HG02798 (cell line): Measurements from ENCODE around the gene MXRA7.

Experiments used
- ATAC-seq: cut with Tn5 transposase; IDR thresholded peaks from one replicate; pipeline ENCODE4 v1.9.1; 2021; ENCODE audit warnings: mild to moderate bottlenecking; ENCODE audit not compliant: unreplicated experiment, poor library complexity

Gene MXRA7

GRCh38 chr17:76681222-76682137 is 29.3 kb downstream of the MXRA7 start:
- ATAC-seq = no peak

DNA sequence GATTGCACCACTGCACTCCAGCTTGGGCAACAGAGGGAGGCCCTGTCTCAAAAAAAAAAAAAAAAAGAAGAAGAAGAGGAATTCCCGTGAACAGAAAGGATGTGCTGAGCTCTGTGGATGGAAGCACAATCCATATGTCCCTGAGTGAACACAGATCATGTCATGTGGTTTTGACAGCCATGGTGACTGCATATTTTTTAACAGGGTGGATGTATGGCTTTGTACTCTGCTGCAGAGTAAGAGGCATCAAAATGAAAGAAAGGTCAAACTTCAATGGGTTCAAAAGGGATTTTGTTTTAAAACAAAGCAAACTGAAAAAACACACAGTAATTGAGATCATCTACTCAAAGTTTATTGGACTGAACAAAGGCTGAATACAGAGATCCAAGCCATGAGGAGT is 31.5 kb downstream of the MXRA7 start:
- no peak for ATAC-seq

DNA sequence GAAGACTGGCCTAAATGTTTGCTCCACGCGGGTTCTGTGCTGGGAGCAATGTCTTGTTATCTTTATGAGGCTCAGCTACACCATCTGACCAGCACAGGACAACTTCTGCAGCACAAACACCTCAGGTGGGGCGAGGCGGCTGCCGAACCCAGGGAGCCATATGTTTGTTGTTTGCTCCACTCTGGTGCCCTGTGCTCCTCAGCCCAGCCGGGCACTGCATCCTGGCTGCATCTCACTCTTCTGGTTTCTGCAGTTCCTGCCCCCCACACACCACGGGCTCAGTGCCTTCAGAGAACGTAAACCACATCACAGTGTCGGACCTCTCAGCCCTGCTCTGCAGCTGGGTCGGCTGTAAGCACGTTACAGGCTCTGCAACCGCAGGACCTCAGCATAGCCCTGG is 32.4 kb downstream of the MXRA7 start:
- no peak for ATAC-seq

GRCh38 chr17:76677406-76677805 is 33.4 kb downstream of the MXRA7 start:
- no peak for ATAC-seq

GRCh38 chr17:76676629-76677028 is 34.1 kb downstream of the MXRA7 start:
- ATAC-seq = no peak

- ATAC-seq = no peak
These were observed 35.1 kb downstream of the MXRA7 start for GRCh38 chr17:76675648-76676047.

GRCh38 chr17:76674600-76674999 is 36.2 kb downstream of the MXRA7 start:
- no peak for ATAC-seq

GRCh38 chr17:76673729-76674128 is 37.0 kb downstream of the MXRA7 start:
- ATAC-seq = no peak

GRCh38 chr17:76672892-76673291 is 37.9 kb downstream of the MXRA7 start:
- no peak for ATAC-seq

- ATAC-seq = no peak
These were observed 38.4 kb downstream of the MXRA7 start for GRCh38 chr17:76672270-76672851.

DNA sequence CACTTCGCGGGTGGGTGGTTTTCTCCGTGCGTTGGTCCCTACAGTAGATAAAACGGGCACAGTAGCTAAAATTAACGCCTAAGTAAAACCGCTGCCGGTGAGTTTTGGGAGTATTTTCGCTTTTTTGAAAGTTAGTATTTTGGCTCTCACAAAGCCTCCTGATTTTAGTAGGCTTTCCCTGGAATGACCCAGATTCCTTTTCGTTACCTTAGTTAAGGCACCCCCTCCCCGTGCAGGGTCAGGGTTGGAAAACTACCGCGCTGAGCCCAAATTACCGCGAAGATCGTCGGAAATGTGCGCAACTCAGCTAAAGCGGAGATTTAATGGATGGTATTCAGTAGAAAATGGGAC is 38.9 kb downstream of the MXRA7 start:
- no peak for ATAC-seq

DNA sequence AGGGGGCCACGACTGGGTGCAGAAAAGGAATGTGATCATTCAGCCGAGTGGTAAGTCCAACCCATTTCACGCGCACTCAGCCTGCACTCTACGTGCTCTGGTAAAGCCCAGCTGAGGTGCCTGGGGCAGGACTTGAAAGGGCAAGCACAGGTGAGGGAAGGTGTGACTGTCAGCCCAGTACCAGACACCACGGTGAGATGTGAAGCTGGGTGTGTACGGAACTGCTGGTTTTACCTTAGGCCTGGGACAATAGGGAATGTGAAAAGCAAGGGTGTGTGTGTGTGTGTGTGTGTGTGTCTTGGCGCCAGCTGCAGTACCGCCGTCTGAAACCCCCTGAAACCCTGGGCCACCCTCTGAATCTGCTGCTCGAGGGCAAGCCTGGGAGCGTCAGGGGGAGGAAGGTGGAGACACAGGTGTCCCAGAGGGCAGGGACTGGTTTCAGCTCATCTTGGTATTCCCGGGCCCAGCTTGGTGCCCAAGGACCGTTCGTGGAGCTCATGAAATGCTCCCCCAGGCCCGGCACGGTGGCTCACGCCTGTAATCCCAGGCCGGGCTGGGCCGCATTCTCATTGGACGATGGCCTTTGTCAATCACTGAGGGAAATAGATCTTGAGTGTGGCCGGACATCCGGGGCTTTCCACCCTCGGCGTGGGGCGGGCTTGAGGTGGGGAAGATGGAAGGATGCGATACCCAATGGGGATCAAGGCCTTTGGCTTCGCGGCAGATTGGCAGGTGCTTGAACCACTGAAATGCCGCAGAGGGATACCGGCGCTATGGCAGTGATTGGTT is 39.4 kb downstream of the MXRA7 start:
- peak; percentile 99 for ATAC-seq

DNA sequence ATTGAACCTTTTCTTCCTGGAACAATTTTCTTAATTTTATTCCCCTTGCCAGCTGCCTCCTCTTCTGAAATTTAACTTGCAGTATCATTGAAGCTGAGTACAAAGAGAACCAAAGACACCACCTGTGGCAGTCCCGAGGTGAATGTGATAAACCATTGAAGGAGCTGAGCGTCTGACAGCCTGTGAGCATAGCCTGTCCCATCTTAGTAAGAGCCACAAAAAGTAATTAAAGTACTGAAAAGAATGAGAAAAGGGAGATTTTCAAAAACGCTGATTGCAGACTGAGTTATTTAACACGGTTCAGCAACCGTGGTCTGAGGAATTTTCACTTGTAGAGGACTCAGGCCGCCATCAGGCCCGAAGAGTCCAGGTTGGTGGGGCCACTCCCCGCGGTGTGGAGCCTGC is 40.0 kb downstream of the MXRA7 start:
- ATAC-seq = no peak

GRCh38 chr17:76670020-76670717 is 40.6 kb downstream of the MXRA7 start:
- no peak for ATAC-seq

GRCh38 chr17:76667786-76668453 is 42.8 kb downstream of the MXRA7 start:
- no peak for ATAC-seq

DNA sequence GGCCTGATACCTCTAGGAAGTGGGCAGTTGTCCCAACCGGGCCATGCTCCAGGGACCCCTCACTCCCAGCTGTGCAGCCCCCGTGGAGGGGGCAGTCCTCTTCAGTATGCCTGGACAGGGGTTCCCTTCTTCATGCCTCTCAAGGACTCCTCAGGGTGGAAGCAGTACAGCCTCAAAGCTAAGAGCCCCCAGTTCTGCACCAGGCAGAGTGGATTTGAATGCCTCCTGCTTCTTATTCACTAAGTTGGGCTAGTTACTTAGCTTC is 43.3 kb downstream of the MXRA7 start:
- ATAC-seq = no peak

DNA sequence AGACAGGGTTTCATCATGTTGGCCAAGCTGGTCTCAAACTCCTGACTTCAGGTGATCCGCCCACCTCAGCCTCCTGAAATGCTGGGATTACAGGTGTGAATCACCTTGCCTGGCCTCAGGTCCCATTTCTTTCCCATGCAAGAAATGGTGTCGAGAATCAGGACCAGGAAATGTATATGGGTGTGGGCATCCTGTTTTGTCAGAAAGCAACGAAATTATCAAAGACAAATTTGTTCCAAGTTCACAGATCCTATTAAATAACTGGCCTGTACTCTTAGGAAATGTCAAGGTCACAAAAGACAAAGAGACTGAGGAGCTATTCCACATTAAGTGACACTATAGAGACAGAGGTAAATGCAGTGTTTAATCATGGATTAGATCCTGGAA is 50.1 kb downstream of the MXRA7 start:
- no peak for ATAC-seq

DNA sequence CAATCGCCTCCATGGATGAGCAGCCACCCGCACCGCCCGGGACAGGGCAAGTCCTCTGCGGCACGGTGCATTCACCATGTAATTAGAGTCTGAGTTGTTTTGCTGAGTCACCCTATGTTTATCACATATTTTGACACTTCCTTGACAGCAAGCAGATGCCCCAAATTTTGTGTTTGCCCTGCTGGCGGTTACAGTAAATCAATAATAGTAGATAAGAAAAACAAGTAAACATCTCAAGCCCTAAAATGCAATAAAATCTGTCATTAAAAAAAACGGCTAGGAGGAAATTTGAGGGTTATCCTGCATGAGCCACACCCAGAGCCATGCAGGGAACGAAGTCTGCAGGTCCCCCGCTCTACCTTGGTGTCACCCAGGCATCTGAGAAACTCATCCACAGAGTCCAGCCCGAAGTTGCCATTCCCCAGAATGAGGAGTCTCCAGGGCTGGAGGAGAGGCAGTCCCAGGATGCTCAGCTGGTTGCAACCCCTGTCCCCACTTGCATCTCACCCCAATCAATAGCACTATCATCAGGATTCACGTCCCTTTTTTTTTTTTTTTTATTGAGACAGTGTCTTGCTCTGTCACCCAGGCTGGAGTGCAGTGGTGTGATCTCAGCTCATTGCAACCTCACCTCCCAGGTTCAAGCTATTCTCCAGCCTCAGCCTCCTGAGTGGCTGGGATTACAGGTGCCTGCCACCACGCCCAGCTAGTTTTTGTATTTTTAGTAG is 50.7 kb downstream of the MXRA7 start:
- no peak for ATAC-seq

DNA sequence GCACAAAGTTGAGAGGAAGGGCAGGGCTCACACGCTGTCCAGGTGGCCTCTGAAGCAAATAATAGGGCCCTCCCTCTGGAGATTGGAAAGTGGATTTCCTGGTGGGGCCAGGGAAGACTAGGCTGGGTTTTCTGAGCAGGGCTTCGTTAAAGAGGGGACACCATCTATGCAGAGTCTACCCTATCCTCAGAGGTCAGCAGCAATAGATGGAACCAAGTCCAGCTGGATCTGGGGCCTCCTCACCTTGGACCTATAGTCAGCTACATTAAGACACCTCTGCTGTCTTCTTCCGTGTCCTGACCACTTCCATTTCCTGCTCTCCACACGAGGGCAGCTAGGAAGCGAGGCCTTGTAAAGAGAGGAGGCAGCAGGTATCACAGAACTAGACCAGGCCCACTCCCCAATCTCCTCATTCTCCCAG is 52.5 kb downstream of the MXRA7 start:
- ATAC-seq = no peak
